HG03025 (cell line): Measurements from ENCODE around the gene PSMA7.

ENCODE experiments used
- ATAC-seq: cut with Tn5 transposase; IDR thresholded peaks from one replicate; pipeline ENCODE4 v1.9.1; 2021; ENCODE audit warnings: mild to moderate bottlenecking, moderate library complexity; ENCODE audit not compliant: unreplicated experiment, low FRiP score

PSMA7 gene

GRCh38 chr20:62172666-62173065 lies 29.5 kb upstream of the PSMA7 start:
- no peak for ATAC-seq

GRCh38 chr20:62171245-62171644 lies 28.1 kb upstream of the PSMA7 start:
- ATAC-seq, result no peak

GRCh38 chr20:62170536-62170935 lies 27.3 kb upstream of the PSMA7 start:
- no peak for ATAC-seq

- no peak for ATAC-seq
Measured at GRCh38 chr20:62168890-62169435, 25.8 kb upstream of the PSMA7 start.

- no peak for ATAC-seq
Measured at GRCh38 chr20:62168061-62168460, 24.9 kb upstream of the PSMA7 start.

GRCh38 chr20:62167474-62167873 lies 24.3 kb upstream of the PSMA7 start:
- ATAC-seq, result no peak

- no peak for ATAC-seq
Measured at GRCh38 chr20:62165762-62166399, 22.7 kb upstream of the PSMA7 start.

GRCh38 chr20:62164879-62165761 lies 21.9 kb upstream of the PSMA7 start:
- ATAC-seq, result no peak

- ATAC-seq, result no peak
Measured at GRCh38 chr20:62163986-62164762, 21.0 kb upstream of the PSMA7 start.

GRCh38 chr20:62163485-62163865 lies 20.3 kb upstream of the PSMA7 start:
- no peak for ATAC-seq

GRCh38 chr20:62162765-62163484 lies 19.7 kb upstream of the PSMA7 start:
- ATAC-seq, result no peak

GRCh38 chr20:62161347-62161746 lies 18.2 kb upstream of the PSMA7 start:
- no peak for ATAC-seq

GRCh38 chr20:62160876-62161275 lies 17.7 kb upstream of the PSMA7 start:
- ATAC-seq, result no peak

- no peak for ATAC-seq
Measured at GRCh38 chr20:62160253-62160652, 17.1 kb upstream of the PSMA7 start.

GRCh38 chr20:62159839-62160238 lies 16.6 kb upstream of the PSMA7 start:
- no peak for ATAC-seq

- no peak for ATAC-seq
Measured at GRCh38 chr20:62159052-62159451, 15.9 kb upstream of the PSMA7 start.

GRCh38 chr20:62158541-62158940 lies 15.3 kb upstream of the PSMA7 start:
- ATAC-seq, result no peak

- ATAC-seq, result no peak
Measured at GRCh38 chr20:62158088-62158400, 14.8 kb upstream of the PSMA7 start.

- no peak for ATAC-seq
Measured at GRCh38 chr20:62157387-62158087, 14.3 kb upstream of the PSMA7 start.
